ENCODE results near the gene TSPAN13. TPM values are rescaled to one million over a fixed set of nuclear protein-coding genes. Genes with fewer than 3 reads are reported as not detected.

TSPAN13 gene
- total and polyA plus RNA-seq, 12 donors = 6.8 to 40.1 (median 11.8) TPM

- TF ChIP-seq, protein P1, sequence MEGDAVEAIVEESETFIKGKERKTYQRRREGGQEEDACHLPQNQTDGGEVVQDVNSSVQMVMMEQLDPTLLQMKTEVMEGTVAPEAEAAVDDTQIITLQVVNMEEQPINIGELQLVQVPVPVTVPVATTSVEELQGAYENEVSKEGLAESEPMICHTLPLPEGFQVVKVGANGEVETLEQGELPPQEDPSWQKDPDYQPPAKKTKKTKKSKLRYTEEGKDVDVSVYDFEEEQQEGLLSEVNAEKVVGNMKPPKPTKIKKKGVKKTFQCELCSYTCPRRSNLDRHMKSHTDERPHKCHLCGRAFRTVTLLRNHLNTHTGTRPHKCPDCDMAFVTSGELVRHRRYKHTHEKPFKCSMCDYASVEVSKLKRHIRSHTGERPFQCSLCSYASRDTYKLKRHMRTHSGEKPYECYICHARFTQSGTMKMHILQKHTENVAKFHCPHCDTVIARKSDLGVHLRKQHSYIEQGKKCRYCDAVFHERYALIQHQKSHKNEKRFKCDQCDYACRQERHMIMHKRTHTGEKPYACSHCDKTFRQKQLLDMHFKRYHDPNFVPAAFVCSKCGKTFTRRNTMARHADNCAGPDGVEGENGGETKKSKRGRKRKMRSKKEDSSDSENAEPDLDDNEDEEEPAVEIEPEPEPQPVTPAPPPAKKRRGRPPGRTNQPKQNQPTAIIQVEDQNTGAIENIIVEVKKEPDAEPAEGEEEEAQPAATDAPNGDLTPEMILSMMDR (IDR thresholded peaks at IDR 0.05) = no peak
- H3K4me1 ChIP-seq = peaks cover 7 to 44% (median 15%) of the 10 kb centered on the region in 9 donors
- peak overlapping the region in 5 of 10 donors; percentile 16 to 46 (median 20) for H3K27ac ChIP-seq
- H3K4me3 ChIP-seq = no peak overlapping the region
- 7 to 20% methylated on average over 1 of the region's 1 CpG for WGBS, 2 donors
- no peaks in the 10 kb centered on the region for H3K27me3 ChIP-seq
- no peaks in the 10 kb centered on the region for H3K36me3 ChIP-seq
- peak; percentile 77 to 94 (median 88) for ATAC-seq
- intact Hi-C loops (cut with DNase I) = loop anchor here in 1 of 10 donors (10.0 kb wide), 1 partner anchor 1062 kb away; the partner anchor contains the start of gene MEOX2
- no peaks in the 10 kb centered on the region for H3K9me3 ChIP-seq
- DNase-seq = peak in 1 of 2 donors; percentile 62
Observed at GRCh38 chr7:16747102-16747501, 6.5 kb upstream of the TSPAN13 start.

DNA sequence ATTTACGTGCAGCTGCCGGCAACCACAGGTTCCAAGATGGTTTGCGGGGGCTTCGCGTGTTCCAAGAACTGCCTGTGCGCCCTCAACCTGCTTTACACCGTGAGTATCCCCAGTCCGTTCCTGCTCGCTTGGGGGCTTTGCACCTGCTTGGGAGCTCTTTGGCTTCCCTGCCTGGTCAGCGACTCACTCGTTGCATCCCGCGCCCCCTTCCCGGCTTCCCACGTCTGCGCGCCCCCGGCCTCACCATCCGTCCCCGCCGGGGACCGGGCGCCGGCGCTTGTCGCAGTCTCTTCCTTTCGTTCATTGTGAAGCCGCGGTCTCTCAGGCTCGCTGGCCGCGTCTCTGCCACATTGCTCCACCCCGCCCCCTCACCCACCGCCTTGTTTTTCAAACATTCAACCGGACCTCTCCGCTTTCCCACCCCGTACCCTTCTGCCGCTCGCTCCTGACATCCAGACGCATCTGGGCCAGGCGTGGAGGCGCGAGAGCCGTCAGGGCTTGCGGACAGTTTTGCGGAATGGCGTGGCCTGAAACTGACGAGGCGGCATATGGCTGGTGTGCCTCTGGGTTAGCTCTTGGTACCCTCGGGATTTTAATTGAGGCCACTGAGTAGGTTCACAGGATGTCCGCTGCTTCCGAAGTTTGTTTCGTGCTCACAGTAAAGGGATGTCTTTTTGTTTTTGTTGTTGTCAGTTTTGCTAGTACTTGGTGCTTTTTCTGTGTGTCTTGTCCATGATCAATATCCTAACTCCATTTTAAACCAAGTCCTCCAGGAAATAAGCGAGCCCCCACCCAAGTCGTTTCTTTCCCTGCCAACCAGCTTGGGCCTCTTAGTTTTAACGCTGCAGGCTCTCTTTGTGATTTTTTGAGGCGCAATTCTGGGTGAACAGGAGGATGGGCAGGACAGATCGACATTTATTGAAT lies 639 bp downstream of the TSPAN13 start:
- Histone ChIP-seq H3K9me3 (no peaks in the 10 kb centered on the region), H3K4me1 (peaks cover 0 to 26% (median 6%) of the 10 kb centered on the region in 9 donors), H3K27me3 (peaks cover 0 to 16% (median 0%) of the 10 kb centered on the region in 7 donors), H3K4me3 (peak overlapping the region; percentile 60 to 97 (median 74)), H3K36me3 (no peaks in the 10 kb centered on the region), H3K27ac (peak overlapping the region; percentile 4 to 86 (median 75))
- WGBS, 2 donors = 4% methylated on average over 58 of the region's 58 CpGs
- intact Hi-C loops (cut with DNase I) = loop anchor here in 1 of 10 donors (5.0 kb wide), 1 partner anchor 107 kb away; the partner anchor contains the start of genes ANKMY2 and BZW2
- TF ChIP-seq, protein P1 (IDR thresholded peaks at IDR 0.05) = no peak
- peak; percentile 53 to 74 (median 70) for ATAC-seq
- DNase-seq = peak; percentile 29 to 30

GRCh38 chr7:16754856-16755317 lies 1.3 kb downstream of the TSPAN13 start:
- DNase-seq = no peak
- H3K27me3 ChIP-seq = peaks cover 0 to 16% (median 0%) of the 10 kb centered on the region in 7 donors
- peak overlapping the region; percentile 60 to 97 (median 74) for H3K4me3 ChIP-seq
- ATAC-seq = peak in 3 of 8 donors; percentile 7 to 26 (median 19)
- no peaks in the 10 kb centered on the region for H3K36me3 ChIP-seq
- no peaks in the 10 kb centered on the region for H3K9me3 ChIP-seq
- intact Hi-C loops (cut with DNase I) = loop anchor here in 1 of 10 donors (5.0 kb wide), 1 partner anchor 108 kb away; the partner anchor contains the start of genes ANKMY2 and BZW2
- TF ChIP-seq, protein P1 (IDR thresholded peaks at IDR 0.05) = no peak
- peak overlapping the region in 9 of 10 donors; percentile 61 to 86 (median 75) for H3K27ac ChIP-seq
- whole genome bisulfite sequencing, 2 donors = 51 to 55% methylated on average over 6 of the region's 6 CpGs
- H3K4me1 ChIP-seq = peaks cover 0 to 26% (median 6%) of the 10 kb centered on the region in 9 donors

DNA sequence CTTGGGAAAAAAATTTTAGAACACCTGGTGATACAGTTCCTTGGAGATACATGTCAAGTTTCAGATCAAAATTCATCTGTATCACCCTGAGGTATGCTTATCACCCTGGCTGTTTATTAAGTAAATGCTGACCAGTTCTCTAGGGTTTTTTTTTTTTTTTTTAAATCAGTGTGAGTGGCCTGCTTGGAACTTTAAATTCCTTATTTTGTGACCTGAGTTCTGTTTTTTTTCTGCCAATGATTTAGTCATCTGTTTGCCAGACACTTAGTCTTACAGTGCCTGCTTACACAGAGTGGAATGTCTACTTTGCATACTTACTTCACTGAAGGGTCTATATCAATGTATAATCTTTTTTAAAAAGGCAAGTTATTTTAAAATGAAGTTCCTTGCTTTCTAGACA lies 1.8 kb downstream of the TSPAN13 start:
- H3K36me3 ChIP-seq = no peaks in the 10 kb centered on the region
- H3K27ac ChIP-seq = peak overlapping the region in 6 of 10 donors; percentile 67 to 86 (median 77)
- peaks cover 0 to 16% (median 0%) of the 10 kb centered on the region in 7 donors for H3K27me3 ChIP-seq
- H3K4me1 ChIP-seq = peaks cover 0 to 26% (median 6%) of the 10 kb centered on the region in 9 donors
- DNase-seq (no peak), ATAC-seq (no peak)
- no peaks in the 10 kb centered on the region for H3K9me3 ChIP-seq
- intact Hi-C loops (cut with DNase I) = no loop called here
- peak overlapping the region in 7 of 10 donors; percentile 67 to 97 (median 75) for H3K4me3 ChIP-seq
- TF ChIP-seq, protein P1 (IDR thresholded peaks at IDR 0.05) = no peak
